Endothelial cell of hepatic sinusoid (primary cell): ENCODE results near the gene MDC1.
"Not testable (repeated sequence)": the region's sequence is repeated elsewhere in the genome, so short reads cannot be mapped to it uniquely, and the experiment has no call there.

Experiments
- in situ Hi-C: cut with HindIII; loops from 2 replicates; pipeline ENCODE4 v1.10.0; 2017; ENCODE audit warnings: low sequenced_read_pairs

Gene MDC1

GRCh38 chr6:30717129-30717844 lies at the start of gene MDC1:
MDC1 (minus strand) TSS chr6:30717281; CDS start chr6:30715175, 2,106 bp downstream.
- in situ Hi-C loops, result loop anchor here (5.0 kb wide), 2 partner anchors 35 to 105 kb away; no protein-coding TSS in a partner anchor

- in situ Hi-C loops, result no loop called here
These were observed 49.5 kb upstream of the MDC1 start for GRCh38 chr6:30766461-30767157.

- in situ Hi-C loops, result not testable (repeated sequence)
These were observed 48.4 kb upstream of the MDC1 start for GRCh38 chr6:30765495-30765894.

GRCh38 chr6:30764490-30765043 lies 47.5 kb upstream of the MDC1 start:
- in situ Hi-C loops, result not testable (repeated sequence)

GRCh38 chr6:30763618-30764489 lies 46.8 kb upstream of the MDC1 start:
- in situ Hi-C loops, result no loop called here

- in situ Hi-C loops, result no loop called here
These were observed 46.1 kb upstream of the MDC1 start for GRCh38 chr6:30763155-30763617.

GRCh38 chr6:30761791-30762429 lies 44.8 kb upstream of the MDC1 start:
- in situ Hi-C loops, result no loop called here

- in situ Hi-C loops, result no loop called here
These were observed 43.5 kb upstream of the MDC1 start for GRCh38 chr6:30760549-30760948.

GRCh38 chr6:30759575-30760239 lies 42.6 kb upstream of the MDC1 start:
- in situ Hi-C loops, result no loop called here

- in situ Hi-C loops, result no loop called here
These were observed 40.3 kb upstream of the MDC1 start for GRCh38 chr6:30757261-30757904.

GRCh38 chr6:30756405-30757003 lies 39.4 kb upstream of the MDC1 start:
- in situ Hi-C loops, result not testable (repeated sequence)

- in situ Hi-C loops, result no loop called here
These were observed 37.5 kb upstream of the MDC1 start for GRCh38 chr6:30754631-30755030.

GRCh38 chr6:30752157-30752927 lies 35.3 kb upstream of the MDC1 start:
- in situ Hi-C loops, result no loop called here

- in situ Hi-C loops, result no loop called here
These were observed 33.2 kb upstream of the MDC1 start for GRCh38 chr6:30750379-30750668.

GRCh38 chr6:30749554-30750378 lies 32.7 kb upstream of the MDC1 start:
- in situ Hi-C loops, result loop anchor here (25.0 kb wide), 1 partner anchor 138 kb away; the partner anchor contains the start of gene DDR1

- in situ Hi-C loops, result loop anchor here (25.0 kb wide), 1 partner anchor 138 kb away; the partner anchor contains the start of gene DDR1
These were observed 31.9 kb upstream of the MDC1 start for GRCh38 chr6:30748851-30749540.
